Hepatocyte (in vitro differentiated cells): ENCODE data around the gene PTPRN2.

Experiments used
- EZH2 ChIP-seq: fragments of 200-600 bp; sonication (generic); IDR thresholded peaks from 2 replicates; pipeline ENCODE4 v1.6.1; 2016; ENCODE audit warnings: antibody characterized with exemption, mild to moderate bottlenecking, borderline replicate concordance
- EZH2phosphoT487 ChIP-seq: fragments of 200-600 bp; sonication (generic); IDR thresholded peaks from one replicate; pipeline ENCODE4 v1.6.1; 2018; ENCODE audit warnings: antibody characterized with exemption, mild to moderate bottlenecking, low read depth, moderate library complexity; ENCODE audit not compliant: unreplicated experiment, severe bottlenecking
- TF ChIP-seq, protein P1 (sequence below): fragments of 200-600 bp; sonication (generic); IDR thresholded peaks from 2 replicates; pipeline ENCODE4 v1.5.1; 2016; ENCODE audit warnings: antibody characterized with exemption, mild to moderate bottlenecking; ENCODE audit not compliant: poor library complexity

DNA sequence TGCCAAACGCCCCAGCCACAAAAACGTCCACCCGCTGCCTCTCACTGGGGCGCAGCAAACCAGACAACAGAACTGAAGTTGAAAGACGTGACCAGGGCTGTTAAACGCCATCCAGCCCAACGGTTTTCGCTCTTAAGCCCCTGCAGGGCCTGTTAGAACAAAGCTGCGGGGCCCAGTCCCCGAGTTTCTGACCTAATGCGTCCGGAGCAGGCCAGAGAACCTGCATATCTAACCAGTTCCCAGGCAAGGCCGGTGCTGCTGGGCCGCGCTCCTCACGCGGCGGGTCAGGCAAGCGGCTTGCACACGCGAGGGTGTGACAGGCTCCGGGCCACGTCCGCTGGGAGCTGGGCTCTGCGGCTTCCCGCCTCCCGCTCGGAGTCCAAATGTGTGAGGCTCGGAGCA lies 87.0 kb downstream of the PTPRN2 start:
- TF ChIP-seq, protein P1, sequence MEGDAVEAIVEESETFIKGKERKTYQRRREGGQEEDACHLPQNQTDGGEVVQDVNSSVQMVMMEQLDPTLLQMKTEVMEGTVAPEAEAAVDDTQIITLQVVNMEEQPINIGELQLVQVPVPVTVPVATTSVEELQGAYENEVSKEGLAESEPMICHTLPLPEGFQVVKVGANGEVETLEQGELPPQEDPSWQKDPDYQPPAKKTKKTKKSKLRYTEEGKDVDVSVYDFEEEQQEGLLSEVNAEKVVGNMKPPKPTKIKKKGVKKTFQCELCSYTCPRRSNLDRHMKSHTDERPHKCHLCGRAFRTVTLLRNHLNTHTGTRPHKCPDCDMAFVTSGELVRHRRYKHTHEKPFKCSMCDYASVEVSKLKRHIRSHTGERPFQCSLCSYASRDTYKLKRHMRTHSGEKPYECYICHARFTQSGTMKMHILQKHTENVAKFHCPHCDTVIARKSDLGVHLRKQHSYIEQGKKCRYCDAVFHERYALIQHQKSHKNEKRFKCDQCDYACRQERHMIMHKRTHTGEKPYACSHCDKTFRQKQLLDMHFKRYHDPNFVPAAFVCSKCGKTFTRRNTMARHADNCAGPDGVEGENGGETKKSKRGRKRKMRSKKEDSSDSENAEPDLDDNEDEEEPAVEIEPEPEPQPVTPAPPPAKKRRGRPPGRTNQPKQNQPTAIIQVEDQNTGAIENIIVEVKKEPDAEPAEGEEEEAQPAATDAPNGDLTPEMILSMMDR = no peak
- TF ChIP-seq EZH2 (no peak), EZH2phosphoT487 (no peak)
